SW480 (cell line): Measurements from ENCODE around the gene RBM28.

Experiments used
- DNase-seq: peaks from one replicate; pipeline ENCODE4 v3.0.0-alpha.2; 2016; ENCODE audit warnings: low spot score

RBM28 gene

DNA sequence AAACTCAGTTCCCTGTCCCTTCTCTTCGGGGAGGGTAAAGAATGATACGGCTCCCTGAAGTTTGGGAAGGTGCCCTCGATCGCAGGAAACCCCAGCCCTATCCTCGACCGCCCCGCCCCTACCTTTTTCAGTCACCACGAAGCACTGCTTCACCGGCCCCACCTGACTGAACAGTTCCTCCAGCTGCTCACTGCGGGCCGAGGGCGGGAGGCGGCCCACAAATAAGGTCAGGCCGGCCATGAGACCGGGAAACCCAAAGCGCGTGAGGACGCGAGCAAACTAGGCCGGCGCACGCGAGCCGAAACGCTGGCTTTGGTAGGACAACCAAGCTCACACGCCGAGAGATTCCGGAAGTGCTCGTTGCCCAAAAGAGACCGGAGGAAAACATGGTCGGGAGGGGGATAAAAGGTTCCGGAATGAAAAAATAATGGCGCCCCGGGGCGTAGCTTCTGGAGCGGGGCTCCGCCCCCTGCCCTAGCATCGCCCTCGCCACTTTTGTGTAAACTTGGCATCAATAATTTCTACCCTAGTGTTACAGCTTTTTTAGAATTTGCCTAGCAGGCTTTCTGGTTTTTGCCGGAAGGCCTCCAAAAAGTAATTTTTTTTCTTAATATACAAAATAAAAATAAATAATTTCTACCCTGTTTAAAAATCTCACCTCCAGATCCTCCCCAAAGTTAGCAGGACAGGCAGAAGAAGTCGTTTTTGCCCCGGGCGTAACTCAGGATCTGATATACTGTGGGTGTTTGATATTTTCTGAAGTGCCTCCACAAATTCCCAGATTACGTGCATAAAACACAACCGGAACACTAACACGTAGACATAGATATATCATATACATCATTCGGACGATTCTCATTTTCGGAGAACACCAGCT lies at the start of gene RBM28:
Gene RBM28, minus strand, starts transcription at position 355 of the 877 bp plus-strand sequence. Its CDS starts 115 bp downstream, at position 240.
- DNase-seq: peak; percentile 89

GRCh38 chr7:128392446-128393327 lies 49.0 kb upstream of the RBM28 start:
- no peak for DNase-seq

GRCh38 chr7:128391805-128392204 lies 48.1 kb upstream of the RBM28 start:
- no peak for DNase-seq

- no peak for DNase-seq
Measured at GRCh38 chr7:128390871-128391565, 47.3 kb upstream of the RBM28 start.

DNA sequence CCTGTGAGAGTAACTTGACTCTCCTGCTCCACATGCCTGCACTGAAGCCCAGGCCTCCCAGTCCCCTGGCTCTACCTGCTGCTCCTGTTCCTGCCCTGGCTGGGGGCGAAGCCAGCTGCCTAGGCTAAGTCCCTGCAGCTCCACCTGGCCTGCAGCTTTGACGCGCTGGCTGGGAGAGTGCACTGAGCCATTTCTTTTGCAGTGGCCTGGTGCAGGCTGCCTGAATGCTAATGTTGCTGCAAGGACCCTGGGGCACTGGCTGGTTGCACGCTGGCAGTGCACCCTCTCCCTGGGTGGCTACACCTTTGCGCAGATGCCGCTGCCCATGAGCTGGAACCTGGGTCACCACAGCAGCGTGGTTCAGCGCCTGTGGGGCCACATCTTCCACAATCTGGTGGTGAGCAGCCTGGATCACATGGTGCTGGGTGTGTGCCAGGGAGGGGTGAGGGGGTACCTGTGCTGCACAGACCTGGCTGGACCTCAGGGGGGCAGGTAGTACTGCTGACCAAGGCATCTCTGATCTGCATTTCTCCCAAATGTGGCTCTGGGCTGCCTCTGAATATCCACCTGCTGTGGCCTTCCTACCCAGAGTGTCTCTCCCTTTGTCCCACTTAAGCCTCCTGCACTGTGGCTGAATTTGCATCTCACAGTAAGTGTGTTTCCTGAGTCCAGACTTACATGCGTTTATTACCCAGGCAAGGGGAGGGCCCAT lies 46.1 kb upstream of the RBM28 start:
- no peak for DNase-seq

GRCh38 chr7:128389085-128389617 lies 45.4 kb upstream of the RBM28 start:
- no peak for DNase-seq

GRCh38 chr7:128388145-128388485 lies 44.4 kb upstream of the RBM28 start:
- no peak for DNase-seq

DNA sequence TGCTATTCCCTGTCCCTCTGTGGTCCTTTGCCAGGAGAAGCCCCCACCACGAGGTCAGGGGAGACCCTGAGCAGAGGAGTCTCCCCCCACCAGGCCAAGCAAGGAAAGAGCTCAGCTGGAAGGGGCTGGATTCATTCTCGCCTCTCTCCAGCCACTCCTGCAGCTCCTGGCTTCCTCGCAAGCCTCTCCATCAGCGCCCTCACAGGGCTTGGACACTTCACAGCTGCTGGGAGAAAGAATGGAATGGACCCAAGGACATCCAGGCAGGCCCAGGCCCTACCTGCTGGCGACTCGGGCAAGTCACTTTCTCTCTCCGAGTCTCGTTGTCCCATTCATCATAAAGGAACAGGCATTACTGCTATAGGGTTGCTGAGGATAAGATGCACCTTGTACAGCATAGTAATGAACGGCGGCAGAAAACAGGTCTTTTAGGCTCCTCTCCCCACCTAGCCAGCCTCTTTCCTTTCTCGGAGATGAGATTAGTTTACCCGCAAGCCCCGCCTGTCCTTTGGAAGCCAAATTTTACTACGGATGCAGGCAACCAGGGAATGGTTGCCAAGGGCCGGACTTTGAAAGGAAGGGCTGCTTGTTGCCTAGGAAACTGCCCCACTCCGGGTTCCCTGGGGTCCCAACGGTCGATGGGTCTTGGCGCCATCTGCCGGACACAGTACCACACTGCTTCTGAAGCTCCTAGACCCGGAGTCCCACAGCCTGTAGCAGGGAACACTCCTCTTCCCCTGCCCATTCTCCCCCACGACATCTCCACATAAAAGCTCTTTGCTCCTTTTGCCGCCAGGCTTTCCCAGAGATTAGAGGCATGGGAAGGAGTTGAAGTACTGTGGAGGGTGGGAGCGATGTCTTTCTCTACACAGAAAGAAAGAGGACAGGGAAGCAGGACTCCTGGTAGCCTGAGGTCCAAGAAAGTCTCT lies 43.8 kb upstream of the RBM28 start:
- DNase-seq: peak; percentile 57

DNA sequence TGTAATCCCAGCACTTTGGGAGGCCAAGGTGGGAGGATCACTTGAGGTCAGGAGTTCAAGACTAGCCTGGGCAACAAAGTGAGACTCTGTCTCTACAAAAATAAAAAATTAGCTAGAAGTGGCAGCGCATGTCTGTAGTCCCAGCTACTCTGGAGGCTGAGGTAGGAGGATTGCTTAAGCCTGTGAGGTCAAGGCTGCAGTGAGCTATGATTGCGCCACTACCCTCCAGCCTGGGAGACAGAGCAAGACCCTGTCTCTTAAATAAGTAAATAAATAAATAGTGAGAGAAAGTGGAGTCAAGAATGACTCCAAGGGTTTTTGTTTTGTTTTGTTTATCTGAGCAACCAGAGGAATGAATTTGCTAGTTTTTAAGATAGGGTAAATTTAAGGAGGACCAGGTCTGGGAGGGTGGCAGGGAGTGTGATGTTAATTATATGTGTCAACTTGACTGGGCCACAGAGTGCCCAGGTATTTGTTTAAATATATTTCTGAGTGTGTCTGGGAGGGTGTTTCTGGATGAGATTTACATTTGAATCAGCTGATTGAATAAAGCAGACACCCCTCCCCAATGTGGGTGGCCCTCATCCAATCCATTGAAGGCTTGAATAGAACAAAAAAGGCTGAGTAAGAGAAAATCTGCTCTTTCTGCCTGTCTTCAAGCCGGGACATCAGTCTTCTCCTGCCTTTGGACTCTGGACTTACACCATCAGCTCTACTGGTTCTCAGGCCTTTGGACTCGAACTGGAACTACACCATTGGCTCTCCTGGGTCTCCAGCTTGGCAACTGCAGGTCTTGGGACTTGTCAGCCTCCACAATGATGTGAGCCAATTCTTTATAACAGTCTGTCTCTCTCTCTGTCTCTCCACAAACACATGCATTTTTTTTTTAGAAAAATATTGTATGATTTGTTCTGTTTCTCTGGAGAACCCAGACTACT lies 42.5 kb upstream of the RBM28 start:
- no peak for DNase-seq

GRCh38 chr7:128384726-128385125 lies 41.0 kb upstream of the RBM28 start:
- DNase-seq: no peak

DNA sequence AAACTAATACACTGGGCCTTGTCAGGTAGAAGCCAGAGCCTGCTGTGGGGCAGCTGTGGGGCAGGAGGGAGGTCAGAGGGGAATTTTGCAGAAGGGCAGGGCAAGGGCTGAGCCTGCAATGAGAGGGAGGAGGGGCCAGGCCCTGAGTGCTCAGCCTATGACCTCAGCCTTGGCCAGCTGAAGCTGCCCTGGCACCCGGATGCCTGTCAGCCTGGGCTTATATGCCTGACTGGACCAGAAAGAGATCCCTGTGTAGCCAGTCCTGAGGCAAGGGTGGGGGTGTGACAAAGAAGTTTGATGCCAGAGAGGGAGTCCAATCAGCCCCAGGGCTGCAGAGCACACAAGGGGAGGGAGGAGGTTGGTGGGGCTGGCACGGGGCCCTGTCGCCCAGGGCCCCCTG lies 40.1 kb upstream of the RBM28 start:
- DNase-seq: no peak

GRCh38 chr7:128381161-128381821 lies 37.6 kb upstream of the RBM28 start:
- no peak for DNase-seq

- DNase-seq: no peak
Measured at GRCh38 chr7:128380483-128381106, 36.9 kb upstream of the RBM28 start.

DNA sequence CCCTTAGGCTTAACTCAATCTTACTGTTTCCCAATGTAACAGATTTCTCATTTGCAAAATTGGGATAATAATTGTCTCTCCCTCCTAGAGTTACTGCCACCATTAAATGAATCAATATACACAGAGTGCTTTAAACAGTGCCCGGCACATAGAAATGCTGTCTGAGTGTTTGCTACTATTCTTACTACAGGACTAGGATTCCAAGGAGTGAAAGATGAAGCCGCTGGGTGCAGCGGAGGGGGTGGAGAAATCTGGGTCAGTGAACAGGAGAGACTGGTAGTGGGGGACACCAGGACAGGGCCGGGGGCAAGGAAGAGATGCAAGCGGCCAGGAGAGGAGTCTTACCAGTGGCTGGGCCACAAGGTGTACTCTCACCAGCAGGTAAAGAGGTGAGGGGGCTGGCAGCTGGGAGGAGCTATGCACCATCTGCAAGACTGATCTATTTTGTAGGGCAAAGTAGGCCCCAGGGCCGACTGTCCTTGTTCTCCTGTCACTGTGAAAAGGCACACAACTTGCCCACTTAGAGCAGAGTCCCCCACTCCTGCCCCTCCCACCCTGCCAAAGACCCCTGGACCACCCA lies 36.3 kb upstream of the RBM28 start:
- no peak for DNase-seq

- no peak for DNase-seq
Measured at GRCh38 chr7:128378637-128379036, 34.9 kb upstream of the RBM28 start.

DNA sequence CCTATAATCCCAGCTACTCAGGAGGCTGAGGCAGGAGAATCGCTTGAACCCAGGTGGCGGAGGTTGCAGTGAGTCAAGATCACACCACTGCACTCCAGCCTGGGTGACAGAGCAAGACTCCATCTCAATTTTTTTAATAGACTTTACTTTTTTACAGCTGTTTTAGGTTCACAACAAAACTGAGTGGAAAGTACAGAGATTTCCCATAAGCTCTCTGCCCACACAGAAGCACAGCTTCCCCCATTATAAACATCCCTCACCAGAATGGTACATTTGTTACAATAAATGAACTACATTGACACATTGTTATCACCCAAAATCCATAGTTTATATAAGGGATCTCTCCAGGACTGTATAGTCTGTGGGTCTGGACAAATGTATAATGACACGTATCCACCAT lies 32.4 kb upstream of the RBM28 start:
- no peak for DNase-seq

DNA sequence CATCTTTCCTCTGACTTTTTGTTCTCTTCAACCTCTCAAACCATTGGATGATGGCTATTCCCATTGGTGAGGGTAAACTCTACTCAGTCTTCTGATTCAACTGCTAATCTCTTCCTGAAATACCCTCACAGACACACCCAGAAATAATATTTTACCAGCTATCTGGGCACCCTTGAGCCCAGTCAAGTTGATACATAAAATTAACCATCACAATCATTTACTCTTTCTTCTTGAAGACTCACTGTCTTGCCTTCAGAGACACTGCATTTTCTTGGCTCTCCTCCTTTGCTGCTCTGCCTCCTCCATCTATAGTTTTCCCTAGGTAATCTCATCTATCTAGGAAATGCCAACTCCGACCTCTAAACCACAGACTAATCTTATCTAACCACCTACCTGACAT lies 30.3 kb upstream of the RBM28 start:
- DNase-seq: no peak

- no peak for DNase-seq
Measured at GRCh38 chr7:128373606-128374005, 29.9 kb upstream of the RBM28 start.
